Transverse colon (tissue), 4 donors: ENCODE data around the gene SPINK5. TPM values are rescaled to one million over a fixed set of nuclear protein-coding genes. Genes with fewer than 3 reads are reported as not detected.

ENCODE experiments used
- DNase-seq: peaks from one replicate; pipeline ENCODE4 v3.0.0-alpha.2; 2019
- H3K27ac ChIP-seq, 4 donors: fragments of 200-600 bp; sonication (generic); 2 replicates each; pipeline ENCODE4 v1.5.1; 2016 to 2018; ENCODE audit warnings: inconsistent platforms in 4 of 4
- H3K27me3 ChIP-seq: fragments of 200-600 bp; sonication (generic); 2 replicates; pipeline ENCODE4 v1.5.1; 2017; ENCODE audit warnings: inconsistent platforms
- H3K36me3 ChIP-seq, 4 donors: fragments of 200-600 bp; sonication (generic); 2 replicates each; pipeline ENCODE4 v1.5.1; 2017 to 2019; ENCODE audit warnings: inconsistent platforms in 4 of 4
- H3K4me1 ChIP-seq, 4 donors: fragments of 200-600 bp; sonication (generic); 2 replicates each; pipeline ENCODE4 v1.5.1; 2017 to 2020; ENCODE audit warnings: inconsistent platforms in 4 of 4
- H3K4me3 ChIP-seq, 4 donors: fragments of 200-600 bp; sonication (generic); 1 replicate in 1 of 4; 2 replicates in 3 of 4; pipeline versions ENCODE4 v1.5.1 to v1.6.1; 2017 to 2019; ENCODE audit warnings: inconsistent platforms in 4 of 4
- H3K9me3 ChIP-seq, 2 donors: fragments of 200-600 bp; sonication (generic); 2 replicates each; pipeline ENCODE4 v1.5.1; 2017 to 2019; ENCODE audit warnings: inconsistent platforms in 2 of 2
- EP300 ChIP-seq: sonication (generic); formaldehyde crosslinking; IDR thresholded peaks from one replicate; pipeline ENCODE4 v1.6.1; 2017; ENCODE audit warnings: antibody characterized with exemption, low read depth
- POLR2A ChIP-seq: fragments of 450-650 bp; IDR thresholded peaks from one replicate; pipeline ENCODE4 v1.6.1; 2016; ENCODE audit warnings: antibody characterized with exemption, mild to moderate bottlenecking, moderate library complexity
- POLR2AphosphoS5 ChIP-seq, 3 donors: sonication (generic); formaldehyde crosslinking; IDR thresholded peaks; one replicate each; pipeline ENCODE4 v1.6.1; 2016; ENCODE audit warnings: antibody characterized with exemption in 3 of 3
- WGBS, 2 donors: methylation state at CpG; one replicate each; pipeline ENCODE4 v1.1.5; 2018; ENCODE audit warnings: low coverage in 1 of 2; 5-methylcytosine and 5-hydroxymethylcytosine counted together
- in situ Hi-C, 4 donors: fragments of 200-750 bp; cut with MboI; loops; one replicate each; pipeline versions ENCODE4 v1.15.0 to v1.15.1; 2017; ENCODE audit warnings: low sequenced_read_pairs in 3 of 4, low pct_ligation_motif_present in 1 of 4, low pct_unique_long_range_greater_than_20kb in 1 of 4
- intact Hi-C: fragments of 100-400 bp; cut with DNase I; formaldehyde crosslinking; loops from one replicate; pipeline ENCODE4 v1.15.1; 2023; ENCODE audit warnings: low total_unique reads
- total RNA-seq, 4 donors: library from RNA; depleted of rRNA; stranded (reverse); fragments of >200 nt; gene quantifications; one replicate each; pipeline ENCODE4 v1.1.0, GENCODE V29; 2016
- TF ChIP-seq, protein P1 (sequence below), 5 experiments: fragments of 200-600 bp in 3 of 5; fragments of 450-650 bp in 2 of 5; sonication (generic) in 3 of 5; IDR thresholded peaks; 1 replicate in 2 of 5; 2 replicates in 3 of 5; pipeline ENCODE4 v1.5.1; 2016 to 2017; ENCODE audit warnings: antibody characterized with exemption in 5 of 5, inconsistent platforms in 3 of 5, mild to moderate bottlenecking in 2 of 5, moderate library complexity in 1 of 5

The SPINK5 gene
- total RNA-seq, 4 donors from 2014 or later = 2.6 to 7.1 (median 4.1) TPM

DNA sequence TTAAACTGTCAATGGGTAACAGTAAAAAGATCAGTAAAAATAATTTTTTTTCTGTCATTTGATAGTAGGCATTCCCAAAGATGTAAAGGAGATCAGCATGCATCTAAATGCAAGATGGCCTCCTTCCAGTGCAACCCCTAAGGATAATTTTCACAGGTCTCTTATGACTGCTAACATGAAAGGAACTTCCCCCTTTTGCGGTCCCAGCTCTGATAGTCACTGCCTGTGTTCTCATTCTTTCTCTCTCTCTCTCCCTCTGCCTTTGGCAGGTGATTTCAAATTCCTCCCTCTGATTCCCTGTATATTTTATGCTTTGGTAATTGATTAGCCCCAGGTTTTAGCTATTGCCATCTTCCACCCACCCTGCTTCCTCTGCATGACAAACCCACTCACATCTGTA is 113.4 kb downstream of the SPINK5 start:
- intact Hi-C loops = loop anchor here (10.0 kb wide), 2 partner anchors 198 to 558 kb away; no protein-coding TSS in a partner anchor
- H3K4me1 ChIP-seq = no peaks in the 10 kb centered on the region
- no peaks in the 10 kb centered on the region for H3K27me3 ChIP-seq
- H3K4me3 ChIP-seq = no peak overlapping the region
- no peak overlapping the region for H3K27ac ChIP-seq
- H3K9me3 ChIP-seq = no peaks in the 10 kb centered on the region
- TF ChIP-seq, protein P1, sequence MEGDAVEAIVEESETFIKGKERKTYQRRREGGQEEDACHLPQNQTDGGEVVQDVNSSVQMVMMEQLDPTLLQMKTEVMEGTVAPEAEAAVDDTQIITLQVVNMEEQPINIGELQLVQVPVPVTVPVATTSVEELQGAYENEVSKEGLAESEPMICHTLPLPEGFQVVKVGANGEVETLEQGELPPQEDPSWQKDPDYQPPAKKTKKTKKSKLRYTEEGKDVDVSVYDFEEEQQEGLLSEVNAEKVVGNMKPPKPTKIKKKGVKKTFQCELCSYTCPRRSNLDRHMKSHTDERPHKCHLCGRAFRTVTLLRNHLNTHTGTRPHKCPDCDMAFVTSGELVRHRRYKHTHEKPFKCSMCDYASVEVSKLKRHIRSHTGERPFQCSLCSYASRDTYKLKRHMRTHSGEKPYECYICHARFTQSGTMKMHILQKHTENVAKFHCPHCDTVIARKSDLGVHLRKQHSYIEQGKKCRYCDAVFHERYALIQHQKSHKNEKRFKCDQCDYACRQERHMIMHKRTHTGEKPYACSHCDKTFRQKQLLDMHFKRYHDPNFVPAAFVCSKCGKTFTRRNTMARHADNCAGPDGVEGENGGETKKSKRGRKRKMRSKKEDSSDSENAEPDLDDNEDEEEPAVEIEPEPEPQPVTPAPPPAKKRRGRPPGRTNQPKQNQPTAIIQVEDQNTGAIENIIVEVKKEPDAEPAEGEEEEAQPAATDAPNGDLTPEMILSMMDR (IDR thresholded peaks at IDR 0.05) = no peak
- TF ChIP-seq POLR2AphosphoS5 (IDR thresholded peaks at IDR 0.05) (no peak), POLR2A (no peak), EP300 (no peak)
- in situ Hi-C loops = loop anchor here (25.0 kb wide), 4 partner anchors 185 to 860 kb away; no protein-coding TSS in a partner anchor
- DNase-seq = no peak
- 50 to 67% methylated on average over 1 of the region's 1 CpG for WGBS, 2 donors
- H3K36me3 ChIP-seq = no peaks in the 10 kb centered on the region

DNA sequence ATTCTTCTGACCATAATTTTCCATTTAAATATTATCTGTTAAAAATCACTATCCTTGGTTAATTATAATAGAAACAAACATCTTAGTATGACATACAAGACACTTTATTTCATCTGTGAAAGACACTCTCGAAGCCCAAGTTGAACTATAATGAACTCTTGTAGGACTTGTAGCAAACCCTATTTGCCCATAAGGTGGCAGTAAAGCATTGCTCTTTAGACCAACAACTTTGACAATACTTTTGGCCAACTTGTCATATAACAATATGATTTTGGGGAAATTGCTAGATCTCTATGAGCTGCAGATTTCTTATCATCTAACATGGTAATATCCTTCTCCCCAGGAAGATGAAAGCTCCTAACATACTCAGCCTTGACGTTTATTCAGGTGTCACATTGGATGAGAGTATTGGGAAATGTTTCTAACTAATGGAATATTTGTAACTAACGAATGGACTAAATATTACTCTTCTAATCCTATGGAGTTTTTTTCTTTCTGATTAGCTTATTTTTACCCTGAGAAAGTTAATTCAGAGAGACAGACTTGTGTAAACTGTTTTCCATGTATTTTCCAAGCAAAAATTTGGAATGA is 115.5 kb downstream of the SPINK5 start:
- 37 to 38% methylated on average over 3 of the region's 3 CpGs for WGBS, 2 donors
- H3K9me3 ChIP-seq = no peaks in the 10 kb centered on the region
- intact Hi-C loops = loop anchor here (10.0 kb wide), 2 partner anchors 195 to 555 kb away; no protein-coding TSS in a partner anchor
- H3K27me3 ChIP-seq = no peaks in the 10 kb centered on the region
- H3K4me3 ChIP-seq = no peak overlapping the region
- no peaks in the 10 kb centered on the region for H3K36me3 ChIP-seq
- no peaks in the 10 kb centered on the region for H3K4me1 ChIP-seq
- no peak overlapping the region for H3K27ac ChIP-seq
- in situ Hi-C loops = loop anchor here (25.0 kb wide), 4 partner anchors 183 to 858 kb away; no protein-coding TSS in a partner anchor
- TF ChIP-seq, protein P1 (IDR thresholded peaks at IDR 0.05) = peak; percentile 57 to 72 (median 63)
- TF ChIP-seq POLR2A (no peak), EP300 (no peak), POLR2AphosphoS5 (IDR thresholded peaks at IDR 0.05) (no peak)
- DNase-seq = no peak

DNA sequence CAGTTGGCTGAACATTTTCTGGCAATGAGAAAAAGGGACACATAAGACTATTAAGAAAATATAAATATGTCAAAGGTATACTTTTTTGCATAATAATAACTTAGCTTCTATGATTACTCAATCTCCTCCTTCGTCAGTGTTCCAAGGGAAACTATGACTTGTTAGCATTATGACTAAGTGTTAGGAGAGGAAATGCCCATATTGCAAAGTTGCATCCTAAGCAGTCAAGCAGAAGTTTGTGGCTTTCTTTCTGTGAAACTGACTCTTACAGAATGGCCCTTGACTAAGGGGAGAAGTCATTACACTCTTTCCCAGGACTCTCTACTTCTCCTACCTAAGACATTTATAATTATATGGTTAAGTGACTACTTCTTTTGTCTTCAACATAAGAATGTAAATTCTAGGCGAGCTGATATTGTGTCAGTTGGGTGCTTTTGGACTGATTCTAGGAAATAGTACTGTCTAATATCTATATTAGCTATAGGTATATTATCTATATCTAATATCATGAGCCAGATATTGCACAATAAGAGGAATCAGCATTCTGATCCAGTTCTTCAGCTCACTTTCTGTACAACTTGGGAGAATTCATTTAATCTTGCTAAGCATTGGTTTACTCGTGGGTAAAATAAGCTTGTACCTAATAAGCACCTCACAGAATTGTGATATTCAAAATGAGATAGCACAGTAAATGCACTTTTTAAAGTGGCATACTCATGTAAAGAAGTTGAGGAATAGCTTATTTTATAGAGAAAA is 122.6 kb downstream of the SPINK5 start:
- Histone ChIP-seq H3K36me3 (no peaks in the 10 kb centered on the region), H3K27me3 (no peaks in the 10 kb centered on the region), H3K4me1 (no peaks in the 10 kb centered on the region), H3K9me3 (no peaks in the 10 kb centered on the region), H3K27ac (no peak overlapping the region), H3K4me3 (no peak overlapping the region)
- TF ChIP-seq EP300 = no peak
- TF ChIP-seq POLR2AphosphoS5 (IDR thresholded peaks at IDR 0.05) = no peak
- TF ChIP-seq POLR2A = no peak
- TF ChIP-seq, protein P1 (IDR thresholded peaks at IDR 0.05) = no peak
- no peak for DNase-seq
- in situ Hi-C loops = loop anchor here (10.0 to 25.0 kb wide), 6 partner anchors 176 to 851 kb away; no protein-coding TSS in a partner anchor
- intact Hi-C loops = no loop called here
- 67 to 75% methylated on average over 3 of the region's 3 CpGs for WGBS, 2 donors

Other genes with a start within 250 kb of the SPINK5 start
- 100 to 1,000 TPM in 1 of 4 donors, 10 to 100 TPM in 2, not detected in 1; 22.5 to 317 (median 54.1) TPM for gene SPINK1, start 232.3 kb upstream of the SPINK5 start, total RNA-seq
- not detected for gene SCGB3A2, start 185.3 kb upstream of the SPINK5 start, total RNA-seq
- gene C5orf46, start 157.4 kb upstream of the SPINK5 start, total RNA-seq = not detected
- not detected for gene SPINK14, start 104.6 kb downstream of the SPINK5 start, total RNA-seq
- not detected for gene SPINK6, start 139.1 kb downstream of the SPINK5 start, total RNA-seq
- not detected for gene MARCOL, start 174.5 kb downstream of the SPINK5 start, total RNA-seq
- not detected for gene SPINK13, start 204.8 kb downstream of the SPINK5 start, total RNA-seq
- gene SPINK7, start 248.4 kb downstream of the SPINK5 start, total RNA-seq = not detected